Transverse colon (tissue), 4 donors: Measurements from ENCODE around the gene REEP5.

Experiments used
- CTCF ChIP-seq, 5 experiments: fragments of 200-600 bp in 3 of 5; fragments of 450-650 bp in 2 of 5; sonication (generic) in 3 of 5; IDR thresholded peaks; 1 replicate in 2 of 5; 2 replicates in 3 of 5; pipeline ENCODE4 v1.5.1; 2016 to 2017; ENCODE audit warnings: antibody characterized with exemption in 5 of 5, inconsistent platforms in 3 of 5, mild to moderate bottlenecking in 2 of 5, moderate library complexity in 1 of 5
- EP300 ChIP-seq: sonication (generic); formaldehyde crosslinking; IDR thresholded peaks from one replicate; pipeline ENCODE4 v1.6.1; 2017; ENCODE audit warnings: antibody characterized with exemption, low read depth
- POLR2A ChIP-seq: fragments of 450-650 bp; IDR thresholded peaks from one replicate; pipeline ENCODE4 v1.6.1; 2016; ENCODE audit warnings: antibody characterized with exemption, mild to moderate bottlenecking, moderate library complexity
- POLR2AphosphoS5 ChIP-seq, 3 donors: sonication (generic); formaldehyde crosslinking; IDR thresholded peaks; one replicate each; pipeline ENCODE4 v1.6.1; 2016; ENCODE audit warnings: antibody characterized with exemption in 3 of 3

GRCh38 chr5:112830378-112830777 lies 91.6 kb downstream of the REEP5 start:
- TF ChIP-seq CTCF (IDR thresholded peaks at IDR 0.05) (no peak), POLR2AphosphoS5 (IDR thresholded peaks at IDR 0.05) (no peak), POLR2A (no peak), EP300 (no peak)
